Thyroid gland (tissue), 4 donors: ENCODE results near the gene AFF3.

ENCODE experiments used
- CTCF ChIP-seq, 6 experiments: fragments of 200-600 bp in 3 of 6; fragments of 450-650 bp in 3 of 6; sonication (generic) in 3 of 6; IDR thresholded peaks; one replicate each; pipeline ENCODE4 v1.5.1; 2016 to 2019; ENCODE audit warnings: antibody characterized with exemption in 6 of 6, mild to moderate bottlenecking in 2 of 6, inconsistent platforms in 1 of 6, moderate library complexity in 1 of 6
- POLR2A ChIP-seq, 2 donors: fragments of 450-650 bp; IDR thresholded peaks; one replicate each; pipeline ENCODE4 v1.6.1; 2017; ENCODE audit warnings: antibody characterized with exemption in 2 of 2, mild to moderate bottlenecking in 2 of 2, moderate library complexity in 1 of 2

GRCh38 chr2:99942561-99943347 lies 199.6 kb downstream of the AFF3 start:
- TF ChIP-seq CTCF (IDR thresholded peaks at IDR 0.05) (no peak), POLR2A (IDR thresholded peaks at IDR 0.05) (no peak)
